ENCODE results near the gene DLG3. TPM values are rescaled to one million over a fixed set of nuclear protein-coding genes. Genes with fewer than 3 reads are reported as not detected.

Gene DLG3
- total and polyA plus RNA-seq, 2 of the 8 experiments (the other 6 are each of a cell fraction or from before 2014, with no cell fraction given) = 29.2 to 63.8 TPM

GRCh38 chrX:70454441-70455365 is 10.1 kb downstream of the DLG3 start (continued):
- TF ChIP-seq CTBP2 (IDR thresholded peaks at IDR 0.05; ENCODE audit: borderline replicate concordance, insufficient read depth, insufficient read length, low read length) (peak; percentile 41), TBP (IDR thresholded peaks at IDR 0.05; ENCODE audit: low read depth, low read length) (no peak), RBBP5 (IDR thresholded peaks at IDR 0.05; ENCODE audit: borderline replicate concordance, low read depth, low read length) (no peak), MAFK (IDR thresholded peaks at IDR 0.05; ENCODE audit: low read depth, low read length) (no peak), KDM4A (IDR thresholded peaks at IDR 0.05; ENCODE audit: low read depth, low read length, severe bottlenecking) (peak; percentile 48), FOSL1 (IDR thresholded peaks at IDR 0.05; ENCODE audit: insufficient read depth, low read depth, low read length) (no peak), SIRT6 (IDR thresholded peaks at IDR 0.05; ENCODE audit: low read length) (no peak), SP2 (IDR thresholded peaks at IDR 0.05; ENCODE audit: low read length) (no peak), POU5F1 (IDR thresholded peaks at IDR 0.05; ENCODE audit: low read depth, low read length) (no peak), HDAC2 (IDR thresholded peaks at IDR 0.05; ENCODE audit: borderline replicate concordance in 1 of 2, low read depth in 2 of 2, low read length in 2 of 2) (no peak), CHD2 (IDR thresholded peaks at IDR 0.05; ENCODE audit: low read length) (no peak), BACH1 (IDR thresholded peaks at IDR 0.05; ENCODE audit: low read length) (no peak), RAD21 (IDR thresholded peaks at IDR 0.05 in 1 of 2, conservative IDR thresholded peaks at IDR 0.05 in 1 of 2; ENCODE audit: low read depth in 2 of 2, low read length in 2 of 2) (peak; percentile 75 to 85), BCL11A (IDR thresholded peaks at IDR 0.05; ENCODE audit: low read depth in 2 of 2, low read length in 2 of 2) (no peak), ASH2L (IDR thresholded peaks at IDR 0.05; ENCODE audit: low read length) (no peak), RFX5 (IDR thresholded peaks at IDR 0.05; ENCODE audit: borderline replicate concordance, low read depth, low read length) (no peak), CTCF (IDR thresholded peaks at IDR 0.05; ENCODE audit: control extremely low read depth in 1 of 3, insufficient read depth in 1 of 3, low read depth in 1 of 3, low read length in 3 of 3) (peak in 2 of 3 experiments; percentile 69 to 86; a peak in 3 of 4 replicates), CHD1 (IDR thresholded peaks at IDR 0.05; ENCODE audit: low read depth, low read length) (no peak), SUZ12 (IDR thresholded peaks at IDR 0.05; ENCODE audit: low read length) (no peak), POLR2A (IDR thresholded peaks at IDR 0.05; ENCODE audit: control extremely low read depth in 1 of 2, low read depth in 2 of 2, low read length in 2 of 2) (peak in 1 of 2 experiments; percentile 41; a peak in 1 of 3 replicates), SIN3A (conservative IDR thresholded peaks at IDR 0.05 in 1 of 2, IDR thresholded peaks at IDR 0.05 in 1 of 2; ENCODE audit: low read depth in 1 of 2, low read length in 2 of 2) (0 out of 4 replicates have a peak, but pooled peaks of 1 of the 2 experiments have one; percentile 26)
